ENCODE measurements around the gene TST.
A peak's percentile ranks its signal among the peaks of the same experiment; 100 is the strongest.
"Not testable (repeated sequence)": the region's sequence is repeated elsewhere in the genome, so short reads cannot be mapped to it uniquely, and the experiment has no call there.

Gene TST

DNA sequence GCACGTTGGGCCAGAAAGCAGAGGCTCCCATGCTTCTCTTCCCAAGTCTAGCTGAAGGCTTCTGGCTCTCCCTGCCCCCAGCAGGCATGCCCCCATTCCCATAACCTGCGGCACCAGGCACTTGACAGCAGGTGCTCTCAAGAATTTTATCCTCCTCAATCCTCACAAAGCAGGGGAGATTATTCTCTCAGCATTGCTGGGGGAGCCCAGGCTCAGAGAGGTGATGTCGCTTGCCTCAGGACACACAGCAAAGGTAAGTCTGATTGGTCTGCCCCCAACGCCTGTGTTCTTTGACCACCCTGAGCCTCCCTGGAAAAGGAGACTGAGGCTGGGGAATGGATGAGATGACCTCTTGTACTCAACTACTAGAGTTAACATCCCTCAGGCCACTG is 4.8 kb downstream of the TST start:
- no peak for DNase-seq

DNA sequence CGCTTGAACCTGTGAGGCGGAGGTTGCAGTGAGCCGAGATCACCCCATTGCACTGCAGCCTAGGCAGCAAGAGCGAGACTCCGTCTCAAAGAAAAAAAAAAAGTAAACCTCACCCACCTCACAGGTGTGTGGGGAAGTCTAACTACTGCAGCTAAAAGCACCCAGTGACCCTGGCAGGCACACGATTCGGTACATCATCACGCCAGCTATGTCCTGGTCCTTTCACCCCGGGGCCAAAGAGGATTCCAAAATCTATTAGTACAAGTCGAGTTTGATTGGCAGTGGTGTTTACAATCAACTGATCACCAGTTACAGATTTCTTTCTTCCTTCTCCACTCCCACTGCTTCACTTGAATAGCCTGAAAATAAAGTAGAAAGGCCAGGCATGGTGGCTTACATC is 6.3 kb downstream of the TST start:
- no peak for DNase-seq

DNA sequence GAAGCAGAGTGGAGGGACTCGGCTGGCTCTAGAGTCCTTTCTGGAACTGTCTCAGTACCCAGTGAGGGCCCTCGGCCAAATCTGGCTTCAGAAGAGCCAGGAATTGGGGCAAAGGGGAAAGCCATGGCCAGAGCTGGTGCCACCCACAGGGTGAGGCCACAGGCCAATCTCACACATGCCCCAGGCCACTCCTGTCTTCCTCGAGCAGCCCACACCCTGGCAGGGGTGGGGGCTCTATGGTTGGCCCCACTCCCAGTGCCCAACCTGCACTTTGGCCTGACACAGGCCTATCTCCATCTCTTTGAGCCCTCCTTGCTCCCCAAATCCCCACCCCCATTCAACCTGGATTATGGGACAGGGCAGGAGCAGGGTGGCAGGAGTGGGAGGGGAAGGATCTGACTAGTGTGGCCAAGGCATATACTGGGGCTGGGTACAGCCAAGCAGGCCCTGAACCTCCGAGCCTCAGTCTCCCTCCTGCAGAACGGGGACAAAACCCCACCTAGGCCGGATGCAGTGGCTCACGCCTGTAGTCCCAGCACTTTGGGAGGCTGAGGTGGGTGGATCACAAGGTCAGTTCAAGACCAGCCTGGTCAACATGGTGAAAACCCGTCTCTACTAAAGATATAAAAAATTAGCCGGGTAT is 6.9 kb downstream of the TST start:
- DNase-seq = no peak

DNA sequence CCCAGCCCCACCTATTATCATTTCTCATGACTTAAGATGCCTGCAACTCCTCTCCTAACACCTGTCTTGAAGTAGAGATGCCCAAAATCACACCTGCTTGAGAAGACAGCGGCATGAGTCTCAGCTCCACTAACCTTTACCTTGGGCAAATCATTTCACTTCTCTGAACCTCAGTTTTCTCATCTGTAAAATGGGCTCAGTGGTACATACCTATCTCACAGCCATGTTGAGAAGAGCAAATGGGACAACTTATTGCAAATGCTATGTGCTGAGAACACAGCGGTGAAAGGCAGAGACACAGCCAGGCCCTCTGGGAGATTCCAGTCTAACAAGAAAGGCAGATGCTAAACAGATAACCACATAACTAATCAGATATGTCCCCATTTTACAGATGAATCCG is 7.8 kb downstream of the TST start:
- DNase-seq = no peak

DNA sequence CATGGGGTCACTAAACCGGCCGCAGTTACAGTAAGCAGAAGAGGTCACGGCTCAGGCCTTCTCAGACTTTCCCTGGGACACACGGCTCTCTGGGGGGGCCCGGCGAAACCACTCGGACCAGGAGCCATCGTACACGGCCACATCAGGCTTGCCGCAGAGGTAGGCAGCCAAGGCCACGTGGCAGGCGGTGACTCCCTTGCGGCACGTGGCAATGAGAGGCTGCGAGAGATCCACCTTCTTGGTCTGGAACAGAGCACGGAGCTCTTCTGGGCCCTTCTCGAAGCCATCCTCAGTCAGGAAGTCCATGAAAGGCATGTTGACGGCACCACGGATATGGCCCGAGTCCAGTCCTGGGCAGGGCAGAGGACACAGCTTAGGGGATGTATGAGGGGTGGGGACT is 8.3 kb downstream of the TST start:
- no peak for DNase-seq

DNA sequence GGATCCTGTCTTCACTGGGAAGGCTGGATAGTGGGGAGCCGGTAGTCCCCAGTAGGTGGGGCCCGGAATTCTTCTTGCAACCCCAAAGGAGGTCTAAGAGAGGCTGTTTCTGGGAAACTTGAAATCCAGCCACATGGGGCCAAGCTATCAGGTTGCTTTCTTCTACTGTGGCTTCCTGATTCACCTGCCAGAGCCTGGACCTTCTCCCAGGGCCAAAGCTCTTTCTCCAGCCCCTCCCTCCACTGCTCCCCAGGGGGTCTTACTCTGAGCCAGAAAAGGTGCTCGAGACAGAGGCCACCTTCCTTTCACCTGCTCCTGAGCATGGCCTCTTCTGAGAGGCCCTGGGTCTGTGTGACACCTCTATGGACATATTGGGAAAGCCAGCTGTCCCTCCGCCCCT is 9.1 kb downstream of the TST start:
- no peak for DNase-seq

DNA sequence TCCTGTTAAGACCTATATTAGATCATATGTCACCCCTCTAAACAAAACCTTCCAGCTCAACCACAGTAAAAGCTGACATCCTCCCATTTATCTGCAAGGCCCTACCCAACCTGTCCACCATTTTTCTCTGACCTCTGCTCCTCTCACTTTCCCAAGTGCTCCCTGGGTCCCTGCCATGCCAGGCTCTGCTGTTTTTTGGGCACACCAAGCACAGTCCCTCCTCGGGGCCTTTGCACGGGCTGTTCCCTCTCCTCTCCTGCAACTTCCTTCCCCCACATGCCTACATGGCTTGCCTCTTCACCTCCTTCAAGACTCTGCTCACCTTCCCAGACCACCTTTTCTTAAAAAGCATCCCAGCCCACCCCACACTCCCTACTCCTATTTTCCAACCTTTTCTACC is 9.8 kb downstream of the TST start:
- no peak for DNase-seq

DNA sequence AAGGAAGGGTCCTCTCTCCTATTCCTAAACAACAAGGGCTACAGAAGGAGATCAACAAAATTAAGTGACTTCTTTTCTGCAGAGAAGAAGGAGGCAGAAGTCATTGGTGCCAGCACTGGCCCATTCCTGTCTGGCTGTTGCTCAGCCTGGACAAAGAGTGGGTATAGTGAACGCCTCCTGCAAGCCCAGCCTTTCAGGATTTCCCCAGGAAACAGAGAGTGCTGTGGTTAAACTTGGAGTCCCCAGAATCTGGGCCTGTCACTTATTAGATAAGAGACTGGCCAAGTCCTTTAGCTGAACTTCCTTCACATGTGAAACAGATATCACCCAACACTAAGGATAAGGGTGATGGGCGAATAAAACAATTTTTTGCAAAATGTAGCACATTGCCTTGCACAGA is 10.9 kb downstream of the TST start:
- no peak for DNase-seq

DNA sequence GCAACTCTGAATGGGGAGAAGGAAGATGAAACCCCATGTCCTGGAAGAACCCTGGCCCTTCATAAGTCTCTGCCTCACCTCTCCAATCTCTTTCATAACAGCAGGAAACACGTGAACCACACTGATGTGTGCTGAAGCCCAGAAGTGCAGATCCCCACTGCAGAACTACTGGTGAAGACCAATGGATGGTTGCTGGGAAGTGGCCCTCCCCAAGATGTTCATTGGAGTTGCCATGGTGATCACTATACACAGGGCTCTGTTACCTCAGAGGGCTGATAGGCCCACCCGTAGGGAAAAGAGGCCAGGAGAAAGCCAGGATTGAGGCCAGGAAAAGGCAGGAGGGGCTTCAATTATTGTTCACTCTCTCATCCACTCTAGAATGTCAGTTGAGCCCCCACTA is 11.6 kb downstream of the TST start:
- no peak for DNase-seq

DNA sequence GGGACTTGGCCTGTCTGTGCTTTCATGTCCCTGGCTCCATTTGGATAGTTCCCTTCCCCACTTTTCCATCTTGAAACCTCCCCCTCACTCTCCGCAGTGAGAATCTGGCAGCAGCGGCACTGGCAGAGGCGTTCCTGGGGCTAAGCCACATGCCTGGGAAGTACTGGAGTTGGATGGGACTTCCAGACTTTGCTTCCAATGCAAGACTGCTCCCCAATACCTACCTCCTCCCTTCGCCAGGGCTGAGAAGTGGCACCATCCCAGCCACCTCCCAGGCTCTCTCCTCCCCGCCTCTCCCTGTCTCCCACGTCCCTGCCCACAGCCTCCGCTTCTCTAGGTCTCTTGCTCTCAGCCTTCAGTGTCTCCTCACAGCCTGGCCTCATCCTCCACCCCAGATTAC is 16.6 kb downstream of the TST start:
- DNase-seq = no peak

DNA sequence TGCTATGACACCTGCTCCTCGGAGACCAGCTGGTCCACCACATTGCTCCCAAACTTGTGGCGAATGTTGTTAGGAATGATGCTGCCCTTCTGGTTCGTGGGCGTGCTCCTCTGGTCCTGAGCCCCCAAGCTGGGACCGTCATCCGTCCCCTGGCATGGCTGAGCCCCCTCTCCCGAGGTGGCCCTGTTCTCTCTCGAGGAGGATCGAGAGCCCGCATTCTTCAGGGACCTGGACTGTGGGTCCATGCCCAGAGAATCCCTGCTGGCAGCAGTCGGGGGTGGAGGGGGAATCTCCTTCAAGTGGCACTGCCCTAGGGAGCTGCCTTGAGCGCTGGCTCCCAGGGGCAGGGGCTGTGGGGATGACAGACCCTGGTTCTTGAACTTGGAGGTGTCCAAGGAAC is 17.4 kb downstream of the TST start:
- no peak for DNase-seq

DNA sequence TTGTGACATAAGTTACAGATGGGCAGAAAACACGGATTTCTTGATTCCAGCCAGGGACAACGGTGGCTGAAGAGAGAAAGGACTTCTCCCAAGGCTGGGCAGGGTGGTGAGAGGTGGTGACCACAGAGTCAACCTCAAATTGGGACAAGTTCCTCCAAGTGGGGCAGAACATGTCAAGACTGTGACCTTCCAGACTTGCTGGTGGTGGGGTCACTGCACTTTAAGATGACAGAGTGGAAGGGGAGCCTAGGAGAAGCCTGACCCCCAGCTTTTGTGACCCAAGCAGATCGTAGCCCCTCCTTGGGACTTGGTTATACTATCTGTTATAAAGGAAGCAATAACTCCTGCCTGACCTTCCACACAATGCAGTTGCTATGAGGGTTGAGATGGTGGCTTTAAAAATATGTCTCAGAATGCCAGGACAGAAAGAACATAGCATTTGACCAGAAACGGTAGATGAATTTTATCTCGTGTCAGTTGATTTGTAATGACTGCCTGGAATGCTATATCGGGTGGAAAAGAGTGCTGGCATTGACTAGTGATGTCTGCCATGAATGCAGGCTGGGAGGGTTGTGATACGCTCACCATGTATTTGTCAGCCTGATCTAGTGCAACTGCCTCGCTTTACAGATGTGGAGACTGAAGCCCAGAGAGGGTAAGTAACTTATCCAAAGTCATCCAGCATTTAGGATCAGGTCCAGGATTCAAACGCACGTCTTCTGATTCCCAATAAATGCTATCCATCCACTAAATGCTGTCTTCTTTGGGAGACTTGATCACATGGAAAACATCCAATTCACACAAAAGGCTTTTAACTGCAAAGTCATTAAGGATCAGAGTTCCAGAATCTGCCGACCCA is 18.3 kb downstream of the TST start:
- no peak for DNase-seq

DNA sequence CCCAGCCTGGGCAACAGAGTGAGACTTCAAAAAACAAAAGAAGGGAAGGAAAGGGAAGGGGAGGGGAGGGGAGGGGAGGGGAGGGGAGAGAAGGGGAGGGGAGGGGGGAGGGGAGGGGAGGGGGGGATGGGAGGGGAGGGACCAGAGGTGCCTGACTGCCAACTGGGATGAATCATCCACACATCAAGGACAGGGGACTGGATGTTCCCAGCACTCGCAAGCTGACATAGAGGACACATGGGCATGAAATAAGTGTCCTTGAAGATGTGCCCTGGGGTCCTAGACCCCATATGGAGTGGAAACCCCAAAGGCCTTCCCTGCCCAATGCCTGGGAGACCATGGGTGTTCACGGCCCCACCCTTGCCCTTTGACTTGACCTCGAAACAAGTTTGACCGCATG is 19.8 kb downstream of the TST start:
- DNase-seq = no peak

DNA sequence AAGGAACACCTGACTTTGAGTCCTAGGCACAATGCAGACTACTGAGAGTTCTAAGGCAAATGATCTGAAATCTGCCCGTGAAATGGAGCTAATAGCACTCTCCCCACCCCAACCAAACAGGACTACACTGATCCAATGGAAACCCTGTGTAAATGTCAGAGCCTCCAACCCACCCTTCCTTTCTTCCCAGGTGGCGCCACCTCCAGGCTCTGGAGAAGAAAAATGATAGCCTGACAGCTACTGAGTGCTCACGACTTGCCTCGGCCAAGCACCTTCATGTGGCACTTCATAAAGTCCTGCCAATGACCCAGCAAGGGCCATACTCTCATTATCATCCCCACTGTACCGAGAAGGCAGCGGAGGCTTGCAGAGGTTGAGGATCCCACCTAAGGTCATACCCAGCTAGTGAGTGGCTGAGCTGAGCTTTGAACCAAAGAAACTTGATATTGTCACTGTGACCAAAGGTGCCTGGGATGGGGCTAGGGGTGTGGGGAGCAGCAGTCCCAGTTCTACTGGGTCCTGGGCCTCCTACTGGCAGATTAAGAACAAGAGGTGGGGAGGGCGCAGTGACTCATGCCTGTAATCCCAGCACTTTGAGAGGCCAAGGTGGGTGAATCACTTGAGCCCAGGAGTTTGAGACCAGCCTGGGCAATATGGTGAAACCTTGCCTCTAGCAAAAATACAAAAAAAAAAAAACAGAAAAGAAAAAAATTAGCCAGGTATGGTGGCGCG is 20.5 kb downstream of the TST start:
- DNase-seq = no peak

DNA sequence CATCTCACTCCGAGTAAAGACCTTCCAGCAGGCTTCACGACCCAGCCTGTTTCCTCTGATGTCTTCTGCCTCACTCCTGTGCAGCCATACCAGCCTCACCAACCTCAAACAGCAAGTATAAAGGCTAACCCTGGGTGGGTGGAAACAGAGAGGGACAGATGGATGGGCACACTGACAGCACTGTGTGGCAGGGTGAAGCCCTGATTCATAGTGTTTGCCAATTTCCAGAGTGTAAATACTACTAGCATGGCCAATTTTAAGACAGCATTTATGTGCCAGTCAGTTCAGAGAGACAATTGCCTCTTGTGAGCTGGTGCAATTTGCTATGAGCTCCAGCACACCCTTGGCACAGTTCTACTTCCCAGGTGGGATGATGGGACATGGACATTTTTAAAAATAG is 21.5 kb downstream of the TST start:
- DNase-seq = no peak

DNA sequence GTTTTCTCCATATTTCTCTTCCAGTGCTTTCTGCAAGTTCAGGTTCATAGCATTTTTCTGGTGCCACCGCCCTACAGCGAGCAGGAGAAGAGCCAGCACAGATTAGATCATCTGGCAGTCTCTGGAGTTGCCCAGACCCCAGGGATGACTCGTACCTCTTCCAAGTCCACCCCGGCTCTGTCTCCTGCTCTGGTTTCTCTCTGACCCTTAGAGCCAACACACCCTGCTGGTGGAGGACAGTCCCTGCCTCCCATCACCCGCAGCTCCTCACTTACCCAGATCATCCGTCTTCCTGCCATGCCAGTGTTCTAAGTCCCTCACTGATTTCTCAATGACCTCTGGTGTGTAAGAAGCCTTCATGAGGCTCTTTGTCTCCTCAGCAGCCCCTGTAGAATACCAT is 28.0 kb downstream of the TST start:
- peak; percentile 12 for DNase-seq

DNA sequence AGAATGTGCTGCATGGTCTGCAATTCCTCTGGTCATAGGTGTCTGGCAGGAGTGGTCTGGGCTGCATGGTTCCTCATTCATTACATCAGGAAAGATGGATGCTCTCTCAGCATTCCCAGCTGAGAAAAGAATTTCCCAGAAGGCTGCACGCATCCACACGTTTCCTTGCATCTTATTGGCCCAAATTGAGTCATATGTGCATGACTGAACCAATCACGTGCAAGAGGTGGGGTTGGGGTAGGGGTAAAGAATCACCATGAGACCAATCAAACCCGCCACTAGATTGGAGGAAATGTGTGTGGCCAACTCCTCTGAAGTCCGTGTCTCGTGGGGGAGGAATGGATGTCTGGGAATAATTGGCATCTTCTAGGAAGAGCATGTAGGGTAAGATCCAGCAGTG is 28.8 kb downstream of the TST start:
- DNase-seq = no peak

DNA sequence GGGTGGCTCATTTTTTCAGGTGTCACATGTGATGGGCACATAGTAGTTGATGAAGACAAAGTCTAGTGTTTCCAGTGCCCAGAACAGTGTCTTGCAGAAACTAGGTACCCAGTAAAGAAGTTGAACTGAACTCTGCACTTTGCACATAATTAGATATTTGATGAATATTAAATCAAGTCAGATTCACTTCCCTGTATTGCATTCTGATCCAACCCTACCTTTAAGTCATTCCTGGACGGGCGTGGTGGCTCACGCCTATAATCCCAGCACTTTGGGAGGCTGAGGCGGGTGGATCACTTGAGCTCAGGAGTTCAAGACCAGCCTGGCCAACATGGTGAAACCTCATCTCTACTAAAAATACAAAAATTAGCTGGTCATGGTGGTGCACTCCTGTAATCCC is 30.2 kb downstream of the TST start:
- not testable (repeated sequence) for DNase-seq

DNA sequence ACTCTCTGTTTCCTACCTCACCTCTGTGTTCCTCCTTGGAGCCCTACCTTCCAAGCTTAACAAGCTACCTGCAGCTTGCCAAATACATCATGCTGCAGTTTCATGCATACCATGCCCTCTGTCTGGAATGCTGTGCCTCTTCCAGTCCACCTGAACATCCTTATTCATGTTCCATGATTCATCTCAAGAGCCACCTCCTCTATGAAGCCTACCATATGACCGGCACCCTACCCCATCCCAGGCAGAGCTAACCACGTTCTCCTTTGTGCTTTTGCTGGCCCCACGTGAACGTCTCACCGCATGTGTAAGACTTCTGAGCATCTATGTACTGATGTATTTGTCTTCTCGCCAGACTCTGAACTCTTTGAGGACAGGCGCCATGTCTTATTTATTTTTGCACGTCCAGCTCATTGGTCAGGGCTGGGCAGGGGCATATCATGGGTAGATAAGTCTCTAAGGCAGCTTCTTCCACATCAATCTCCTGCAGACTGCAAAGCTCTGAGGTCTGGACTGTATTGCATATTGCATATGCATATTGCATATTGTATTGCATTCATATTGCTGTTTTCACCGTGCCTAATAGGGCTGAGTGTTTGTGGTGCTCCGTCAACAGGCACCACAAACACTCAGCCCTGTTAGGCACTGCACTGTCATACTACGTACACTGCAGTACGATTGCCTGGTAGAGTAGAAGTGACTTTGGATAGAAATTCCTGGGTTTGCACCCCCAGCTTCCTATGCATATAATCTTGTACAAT is 31.0 kb downstream of the TST start:
- no peak for DNase-seq

DNA sequence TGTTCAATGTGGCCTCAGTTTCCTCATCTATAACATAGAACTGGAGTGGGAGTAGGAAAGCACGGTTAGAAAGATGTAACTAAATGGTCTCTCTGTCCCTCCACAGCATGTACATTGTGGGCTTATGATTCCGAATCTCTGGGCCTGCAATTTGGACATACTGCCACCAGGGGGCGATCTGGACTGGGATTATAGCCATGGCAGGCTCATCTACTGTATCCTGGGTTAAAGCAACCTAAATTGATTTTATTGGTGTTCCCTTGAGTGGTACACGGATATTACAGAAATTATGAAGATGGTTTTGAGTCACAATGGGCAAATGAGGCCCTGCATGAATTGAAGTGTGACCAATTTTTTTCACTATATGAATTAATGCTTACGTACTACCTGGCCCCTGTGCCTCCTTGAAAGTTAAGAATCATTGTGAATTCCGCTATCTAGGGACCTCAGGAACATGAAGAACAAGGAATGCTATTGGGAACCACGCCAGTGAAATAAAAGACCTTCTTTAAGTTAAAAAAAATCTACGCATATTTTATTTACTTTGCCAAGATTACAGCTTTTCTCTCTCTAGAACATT is 32.9 kb downstream of the TST start:
- DNase-seq = no peak

DNA sequence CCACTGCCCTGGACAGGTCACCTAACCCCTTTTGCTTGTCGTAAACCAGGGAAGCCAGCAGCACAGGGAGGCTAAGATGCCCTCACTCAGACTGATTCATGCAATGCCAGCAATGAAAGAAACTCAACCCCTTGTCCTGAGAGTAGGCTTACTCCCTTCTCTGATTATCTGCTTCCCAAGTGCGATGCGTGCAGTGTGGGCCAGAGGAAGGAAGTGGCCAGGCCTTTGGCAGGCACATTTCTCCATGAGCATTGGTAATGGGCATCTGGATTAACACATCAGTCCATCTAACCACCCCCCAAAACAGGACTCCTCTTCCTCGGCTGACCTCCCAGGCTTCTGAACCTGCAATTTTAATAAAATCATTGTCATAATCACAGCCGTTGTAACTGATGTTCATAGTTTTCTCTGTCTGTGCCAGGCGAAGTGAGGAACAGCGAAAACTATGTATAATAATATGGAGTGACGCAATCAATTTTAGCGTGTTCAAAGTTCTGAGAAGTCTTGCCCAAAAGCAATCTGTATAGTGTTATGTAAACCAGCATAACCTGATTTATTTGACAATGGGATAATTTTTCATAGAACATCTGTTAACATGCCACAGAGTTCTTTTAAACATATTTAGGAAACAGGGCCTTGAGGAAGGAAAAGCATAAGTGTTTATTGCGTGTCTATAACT is 33.9 kb downstream of the TST start:
- DNase-seq = no peak

DNA sequence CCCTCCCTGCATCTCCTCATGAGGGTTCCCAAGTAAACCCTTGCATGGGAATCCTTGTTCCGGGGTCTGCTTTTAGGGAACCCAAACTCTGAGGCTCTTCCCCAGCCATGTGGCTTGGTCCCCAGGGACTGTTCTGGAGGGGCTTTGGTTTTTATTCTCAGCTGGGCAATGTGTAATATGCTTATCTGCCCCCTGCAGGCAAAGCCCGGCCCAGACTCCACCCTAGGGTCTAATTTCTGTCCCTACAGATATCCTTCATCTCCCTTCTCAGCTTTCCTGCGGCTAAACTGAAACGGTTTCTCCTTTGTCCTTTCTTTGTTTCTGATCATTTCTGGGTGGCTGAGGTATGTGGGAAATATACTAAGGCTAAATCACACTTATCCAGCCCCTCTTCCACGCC is 37.1 kb downstream of the TST start:
- no peak for DNase-seq
